ENCODE results near the gene ZNF30.
A peak's percentile ranks its signal among the peaks of the same experiment; 100 is the strongest.
"Not testable (repeated sequence)": the region's sequence is repeated elsewhere in the genome, so short reads cannot be mapped to it uniquely, and the experiment has no call there.

ZNF30 gene

DNA sequence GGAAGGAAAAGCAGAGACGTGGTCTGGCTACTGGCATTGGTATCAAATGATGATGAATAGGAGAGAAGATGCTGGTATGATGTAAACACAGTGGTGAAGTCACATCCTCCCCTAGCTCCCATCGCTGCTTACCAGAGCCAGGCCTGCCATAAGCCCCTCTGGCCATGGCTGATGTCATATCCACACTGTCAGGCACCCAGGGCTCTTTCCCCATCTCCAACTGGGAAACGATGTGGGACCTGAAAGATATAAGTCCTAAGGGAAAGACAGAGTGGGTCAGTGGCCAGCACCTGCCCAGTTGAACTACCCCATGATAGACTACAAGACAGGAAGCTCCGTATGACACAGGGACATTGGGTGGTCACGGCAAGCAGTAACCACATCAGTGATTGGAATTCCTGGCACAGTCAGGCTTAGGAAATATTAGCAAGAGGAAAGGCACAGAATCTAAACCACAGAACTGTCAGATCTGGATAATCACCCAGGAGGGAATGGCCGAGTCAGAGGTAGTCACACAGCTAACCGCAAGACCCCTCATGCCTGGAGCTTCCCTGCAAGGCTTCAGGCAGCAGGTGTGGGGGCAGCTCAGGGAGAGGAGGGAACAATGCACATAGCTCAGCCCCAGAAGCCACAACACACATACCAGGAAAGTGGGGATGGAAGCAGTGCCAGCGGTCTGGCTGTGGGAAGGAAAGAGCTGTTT is 33.6 kb downstream of the ZNF30 start:
- DNase-seq (ENCODE audit: low read depth, low spot score) = no peak
- Histone ChIP-seq H3K9me3 (ENCODE audit: control insufficient read depth, insufficient read depth, low read length) (peaks cover 18% of the 10 kb centered on the region), H3K27ac (ENCODE audit: low read length) (no peak overlapping the region), H3K4me1 (ENCODE audit: control insufficient read depth, insufficient read depth, low read length) (peaks cover 4% of the 10 kb centered on the region; the same call in 1 of the 2 replicates), H3K27me3 (ENCODE audit: control insufficient read depth, insufficient read depth, low read length) (no peaks in the 10 kb centered on the region), H3K4me3 (ENCODE audit: low read length) (no peak overlapping the region), H3K36me3 (ENCODE audit: control insufficient read depth, insufficient read depth, low read length) (peaks cover 24% of the 10 kb centered on the region)
- no CpG with 5 or more reads among the region's 8 CpGs for WGBS (ENCODE audit: insufficient coverage, insufficient read length)

DNA sequence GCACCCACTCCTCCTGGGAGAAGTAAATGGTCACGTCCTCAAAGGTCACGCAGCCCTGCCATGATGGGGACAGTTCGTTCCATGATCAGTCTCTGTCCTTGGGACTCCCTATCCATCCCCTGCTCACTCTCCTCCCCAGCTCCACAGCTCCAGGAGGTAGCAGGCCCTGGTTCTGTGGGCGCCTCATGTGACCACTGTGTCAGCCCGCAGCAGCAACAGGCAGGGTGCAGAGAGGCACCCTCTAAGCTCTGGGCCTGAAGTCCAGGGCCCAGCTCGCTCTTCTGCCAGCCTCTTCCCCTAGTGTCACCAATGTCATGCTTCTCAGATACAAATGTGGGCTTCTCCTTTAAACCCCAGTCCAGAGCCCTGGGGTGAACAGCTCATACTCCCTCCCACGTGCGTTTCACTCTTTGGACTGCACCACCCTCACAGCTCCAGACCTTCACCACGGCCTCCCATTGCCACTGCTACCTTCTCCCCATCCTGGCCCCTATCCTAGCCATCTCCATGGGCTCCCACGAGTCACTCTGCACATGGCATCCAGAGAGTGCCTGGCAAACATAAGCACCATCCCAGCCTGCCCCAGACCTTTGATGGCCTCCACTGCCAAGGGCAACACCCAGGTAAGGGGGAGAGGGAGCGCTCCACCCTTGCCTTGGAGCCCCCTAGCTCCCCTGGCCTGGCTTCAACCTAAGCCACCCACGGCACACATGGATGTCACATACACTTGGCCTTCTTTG is 34.4 kb downstream of the ZNF30 start:
- Histone ChIP-seq H3K27me3 (ENCODE audit: control insufficient read depth, insufficient read depth, low read length) (no peaks in the 10 kb centered on the region), H3K4me3 (ENCODE audit: low read length) (no peak overlapping the region), H3K9me3 (ENCODE audit: control insufficient read depth, insufficient read depth, low read length) (peaks cover 18% of the 10 kb centered on the region), H3K27ac (ENCODE audit: low read length) (no peak overlapping the region), H3K36me3 (ENCODE audit: control insufficient read depth, insufficient read depth, low read length) (peaks cover 24% of the 10 kb centered on the region), H3K4me1 (ENCODE audit: control insufficient read depth, insufficient read depth, low read length) (peaks cover 4% of the 10 kb centered on the region; the same call in 1 of the 2 replicates)
- DNase-seq (ENCODE audit: low read depth, low spot score) = no peak
- no CpG with 5 or more reads among the region's 12 CpGs for WGBS (ENCODE audit: insufficient coverage, insufficient read length)

DNA sequence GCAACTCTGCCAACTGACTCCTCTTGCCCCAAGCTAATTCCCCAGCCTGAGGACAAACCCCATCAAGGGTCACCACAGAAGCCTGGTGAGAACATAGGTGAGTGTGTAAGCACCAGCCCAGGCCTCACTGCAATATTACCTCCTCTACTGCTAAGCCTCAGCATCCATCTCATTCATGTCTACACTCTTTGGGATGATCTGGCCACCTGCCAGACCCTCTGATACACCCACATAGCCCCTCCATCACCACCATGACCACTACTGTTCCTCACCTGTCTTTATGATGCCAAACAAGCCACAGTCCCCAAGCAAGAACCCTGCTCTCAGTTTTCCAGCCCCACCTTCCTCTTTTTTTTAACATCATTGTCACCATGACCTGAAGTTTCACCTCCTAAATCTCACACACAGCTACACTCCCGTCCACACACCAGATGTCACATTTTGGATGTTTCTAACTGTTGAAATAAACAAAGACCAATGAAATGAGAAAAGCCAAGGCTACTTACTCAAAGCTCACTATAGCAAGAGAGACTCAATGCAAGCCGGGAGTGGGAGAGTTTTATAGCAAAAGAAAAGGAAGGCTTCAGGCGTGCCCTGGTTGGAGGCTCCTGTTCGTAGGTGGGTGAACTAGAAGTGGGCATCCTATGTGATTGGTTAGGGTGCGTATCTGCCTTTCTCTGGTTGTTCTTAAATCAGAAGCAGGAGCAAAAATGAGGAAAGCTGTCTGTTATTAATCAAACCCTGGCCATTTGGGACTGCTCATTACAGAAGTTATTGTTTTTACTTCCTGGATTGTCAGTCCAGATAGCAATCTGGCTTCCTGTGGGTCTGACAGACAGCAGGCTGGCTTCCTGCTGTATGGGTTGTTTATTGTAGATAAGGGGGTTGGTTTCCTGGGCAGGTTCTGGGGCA is 35.3 kb downstream of the ZNF30 start:
- Histone ChIP-seq H3K36me3 (ENCODE audit: control insufficient read depth, insufficient read depth, low read length) (peaks cover 21% of the 10 kb centered on the region), H3K4me3 (ENCODE audit: low read length) (no peak overlapping the region), H3K27me3 (ENCODE audit: control insufficient read depth, insufficient read depth, low read length) (no peaks in the 10 kb centered on the region), H3K27ac (ENCODE audit: low read length) (no peak overlapping the region), H3K4me1 (ENCODE audit: control insufficient read depth, insufficient read depth, low read length) (peaks cover 4% of the 10 kb centered on the region; the same call in 1 of the 2 replicates), H3K9me3 (ENCODE audit: control insufficient read depth, insufficient read depth, low read length) (peaks cover 18% of the 10 kb centered on the region)
- WGBS (ENCODE audit: insufficient coverage, insufficient read length) = no CpG with 5 or more reads among the region's 5 CpGs
- DNase-seq (ENCODE audit: low read depth, low spot score) = no peak

DNA sequence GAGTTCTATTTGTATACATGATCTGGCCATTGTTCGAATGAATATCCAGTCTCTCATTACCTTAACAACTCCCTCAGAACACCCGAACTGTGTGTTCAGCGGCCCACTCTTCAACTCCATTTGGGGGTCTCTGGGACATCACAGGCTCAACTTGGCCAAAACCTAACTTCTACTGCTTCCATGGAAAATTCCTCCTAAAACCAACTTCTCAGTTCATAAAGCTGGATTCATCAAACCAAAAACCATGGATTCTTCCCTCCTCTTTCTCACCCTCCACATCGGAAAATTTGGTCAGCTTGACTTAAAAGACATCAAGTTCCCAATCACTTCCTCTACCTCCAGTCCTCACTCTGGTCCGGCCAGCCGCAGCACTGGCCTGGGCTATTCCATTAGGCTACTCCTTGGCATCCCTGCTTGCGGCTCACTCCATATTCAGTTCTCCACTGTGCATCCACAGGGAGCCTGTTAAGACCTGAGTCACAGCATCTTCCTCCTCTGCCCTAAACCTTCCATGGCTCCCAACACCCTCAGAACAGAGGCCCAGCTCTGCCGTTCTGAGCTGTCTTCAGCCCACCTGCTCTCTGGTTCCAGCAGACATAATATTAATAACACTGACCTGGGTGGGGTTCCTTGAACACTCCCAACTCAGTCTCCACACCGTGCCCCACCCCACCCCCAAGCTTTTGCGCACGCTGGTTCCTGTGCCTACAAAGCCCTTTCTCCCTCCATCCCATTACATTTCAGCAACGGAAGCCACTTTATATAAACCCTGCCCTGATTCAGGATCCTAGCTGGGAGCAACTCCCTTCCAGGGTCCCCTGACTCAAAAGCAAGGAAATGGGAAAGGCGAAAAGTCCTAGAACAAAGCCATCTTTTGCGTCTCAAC is 36.2 kb downstream of the ZNF30 start:
- Histone ChIP-seq H3K4me3 (ENCODE audit: low read length) (peak overlapping the region; percentile 83; the same call in 1 of the 2 replicates), H3K27ac (ENCODE audit: low read length) (no peak overlapping the region), H3K4me1 (ENCODE audit: control insufficient read depth, insufficient read depth, low read length) (peaks cover 4% of the 10 kb centered on the region; the same call in 1 of the 2 replicates), H3K9me3 (ENCODE audit: control insufficient read depth, insufficient read depth, low read length) (peaks cover 14% of the 10 kb centered on the region), H3K27me3 (ENCODE audit: control insufficient read depth, insufficient read depth, low read length) (no peaks in the 10 kb centered on the region), H3K36me3 (ENCODE audit: control insufficient read depth, insufficient read depth, low read length) (peaks cover 15% of the 10 kb centered on the region)
- no peak for DNase-seq (ENCODE audit: low read depth, low spot score)
- WGBS (ENCODE audit: insufficient coverage, insufficient read length) = no CpG with 5 or more reads among the region's 14 CpGs

DNA sequence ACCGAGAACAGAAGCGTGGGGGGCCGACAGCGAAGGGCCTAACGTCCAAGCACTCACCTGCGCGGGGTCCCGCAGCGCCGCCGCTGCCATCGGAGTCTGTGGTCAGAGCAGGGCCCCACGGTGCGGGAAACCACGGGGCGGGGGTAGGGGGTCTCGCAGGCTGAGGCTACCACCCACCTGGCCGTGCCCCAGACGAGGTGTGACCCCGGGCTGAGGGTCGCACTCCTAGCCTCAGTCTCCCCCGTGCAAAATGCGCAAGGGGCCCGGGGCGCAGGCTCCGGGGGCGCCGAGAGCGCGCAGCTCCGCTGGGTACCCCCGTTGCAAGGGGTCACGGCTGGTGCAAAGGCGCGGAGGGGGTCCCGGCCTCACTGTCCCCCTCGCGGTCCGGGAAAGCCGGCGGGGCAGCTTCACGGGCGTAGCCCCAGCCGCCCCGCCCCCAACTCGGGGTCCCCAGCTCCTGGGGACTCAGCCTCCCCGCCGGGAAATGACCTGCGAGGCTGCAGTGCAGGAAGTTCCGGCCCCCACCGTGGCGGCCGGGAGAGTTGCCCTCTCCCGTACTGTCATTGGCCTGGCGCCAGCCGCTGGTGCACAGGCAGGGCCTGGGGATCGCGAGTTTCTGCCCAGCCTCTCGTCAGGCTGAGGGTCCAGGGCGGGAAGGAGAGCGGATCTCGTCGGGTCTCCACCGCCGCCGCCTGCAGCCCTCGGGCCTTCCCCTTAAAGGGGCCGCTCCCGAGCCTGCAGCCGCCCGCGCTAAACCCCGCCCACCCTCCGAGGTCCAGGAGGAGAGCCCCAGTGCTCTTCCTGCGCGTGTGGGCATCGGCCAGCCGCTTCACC is 37.1 kb downstream of the ZNF30 start, which contains the start of gene ZNF792:
Gene ZNF792, minus strand, starts transcription at position 657 of the 834 bp plus-strand sequence. Its CDS starts 567 bp downstream, at position 90.
- H3K36me3 ChIP-seq (ENCODE audit: control insufficient read depth, insufficient read depth, low read length) = peaks cover 7% of the 10 kb centered on the region
- WGBS (ENCODE audit: insufficient coverage, insufficient read length) = no CpG with 5 or more reads among the region's 78 CpGs
- H3K4me1 ChIP-seq (ENCODE audit: control insufficient read depth, insufficient read depth, low read length) = peaks cover 4% of the 10 kb centered on the region; the same call in 1 of the 2 replicates
- H3K27ac ChIP-seq (ENCODE audit: low read length) = no peak within 1 kb of the TSS
- DNase-seq (ENCODE audit: low read depth, low spot score) = peak; percentile 29
- peaks cover 5% of the 10 kb centered on the region for H3K9me3 ChIP-seq (ENCODE audit: control insufficient read depth, insufficient read depth, low read length)
- peak within 1 kb of the TSS; percentile 83 for H3K4me3 ChIP-seq (ENCODE audit: low read length)
- H3K27me3 ChIP-seq (ENCODE audit: control insufficient read depth, insufficient read depth, low read length) = no peaks in the 10 kb centered on the region

DNA sequence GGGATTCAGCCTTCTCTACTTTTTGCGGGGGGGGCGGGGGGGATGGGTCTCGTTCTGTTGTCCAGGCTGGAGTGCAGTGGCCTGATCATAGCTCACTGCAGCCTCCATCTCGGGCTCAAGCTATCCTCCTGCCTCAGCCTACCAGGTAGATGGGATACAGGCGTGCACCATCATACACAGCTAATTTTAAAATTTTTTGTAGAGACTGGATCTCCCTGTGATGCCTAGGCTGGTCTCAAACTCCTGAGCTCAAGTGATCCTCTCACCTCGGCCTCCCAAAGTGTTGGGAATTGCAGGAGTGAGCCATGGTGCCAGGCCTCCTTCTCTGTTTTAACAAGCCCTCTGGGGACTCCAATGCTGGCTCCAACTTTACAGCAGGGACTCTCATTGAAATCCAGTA is 37.9 kb downstream of the ZNF30 start:
- H3K4me3 ChIP-seq (ENCODE audit: low read length) = no peak overlapping the region
- no peak overlapping the region for H3K27ac ChIP-seq (ENCODE audit: low read length)
- no peaks in the 10 kb centered on the region for H3K9me3 ChIP-seq (ENCODE audit: control insufficient read depth, insufficient read depth, low read length)
- DNase-seq (ENCODE audit: low read depth, low spot score) = no peak
- H3K4me1 ChIP-seq (ENCODE audit: control insufficient read depth, insufficient read depth, low read length) = peaks cover 4% of the 10 kb centered on the region; the same call in 1 of the 2 replicates
- no CpG with 5 or more reads among the region's 6 CpGs for WGBS (ENCODE audit: insufficient coverage, insufficient read length)
- H3K27me3 ChIP-seq (ENCODE audit: control insufficient read depth, insufficient read depth, low read length) = no peaks in the 10 kb centered on the region
- no peaks in the 10 kb centered on the region for H3K36me3 ChIP-seq (ENCODE audit: control insufficient read depth, insufficient read depth, low read length)

DNA sequence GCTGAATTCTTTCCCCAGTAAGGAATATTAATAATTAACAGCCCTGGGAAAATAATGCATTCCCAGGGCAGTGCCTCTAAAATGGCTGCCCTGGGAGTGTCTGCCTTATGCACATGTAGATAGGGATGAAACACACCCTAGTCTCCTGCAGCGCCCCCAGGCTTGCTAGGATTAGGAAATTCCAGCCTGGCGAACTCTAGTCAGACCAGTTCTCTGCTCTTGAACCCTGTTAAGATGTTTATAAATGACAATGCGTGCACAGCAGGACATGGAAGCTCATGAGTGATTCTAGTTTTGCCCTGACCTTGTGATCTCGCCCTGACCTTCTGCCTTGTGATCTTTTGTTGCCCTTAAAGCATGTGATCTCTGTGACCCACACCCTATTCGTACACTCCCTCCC is 38.8 kb downstream of the ZNF30 start:
- H3K36me3 ChIP-seq (ENCODE audit: control insufficient read depth, insufficient read depth, low read length); DNase-seq (ENCODE audit: low read depth, low spot score); H3K4me1 ChIP-seq (ENCODE audit: control insufficient read depth, insufficient read depth, low read length); H3K27ac ChIP-seq (ENCODE audit: low read length); H3K4me3 ChIP-seq (ENCODE audit: low read length); H3K9me3 ChIP-seq (ENCODE audit: control insufficient read depth, insufficient read depth, low read length); H3K27me3 ChIP-seq (ENCODE audit: control insufficient read depth, insufficient read depth, low read length): not testable (repeated sequence)
- WGBS (ENCODE audit: insufficient coverage, insufficient read length) = no CpG with 5 or more reads among the region's 5 CpGs

DNA sequence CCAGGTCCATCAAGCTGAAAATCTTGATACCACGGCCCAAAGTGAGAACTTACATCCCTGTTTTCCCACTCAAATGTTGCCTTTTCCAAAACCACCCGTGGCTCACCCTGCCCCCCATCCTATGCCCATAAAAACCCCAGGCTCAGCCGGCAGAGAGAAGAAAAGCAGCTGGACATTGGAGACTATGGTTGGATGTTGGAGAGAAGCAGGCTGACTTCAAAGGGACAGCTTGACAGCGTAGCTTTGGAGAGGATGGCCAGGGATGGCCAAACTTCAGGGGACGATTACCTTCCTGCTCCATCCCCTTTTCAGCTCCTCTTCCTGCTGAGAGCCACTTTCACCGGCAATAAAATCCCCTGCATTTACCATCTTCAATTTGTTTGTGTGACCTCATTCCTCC is 40.8 kb downstream of the ZNF30 start:
- no peak overlapping the region for H3K27ac ChIP-seq (ENCODE audit: low read length)
- DNase-seq (ENCODE audit: low read depth, low spot score) = no peak
- H3K36me3 ChIP-seq (ENCODE audit: control insufficient read depth, insufficient read depth, low read length) = no peaks in the 10 kb centered on the region
- H3K9me3 ChIP-seq (ENCODE audit: control insufficient read depth, insufficient read depth, low read length) = no peaks in the 10 kb centered on the region
- H3K4me1 ChIP-seq (ENCODE audit: control insufficient read depth, insufficient read depth, low read length) = peaks cover 4% of the 10 kb centered on the region; the same call in 1 of the 2 replicates
- H3K4me3 ChIP-seq (ENCODE audit: low read length) = no peak overlapping the region
- WGBS (ENCODE audit: insufficient coverage, insufficient read length) = no CpG with 5 or more reads among the region's 6 CpGs
- no peaks in the 10 kb centered on the region for H3K27me3 ChIP-seq (ENCODE audit: control insufficient read depth, insufficient read depth, low read length)

DNA sequence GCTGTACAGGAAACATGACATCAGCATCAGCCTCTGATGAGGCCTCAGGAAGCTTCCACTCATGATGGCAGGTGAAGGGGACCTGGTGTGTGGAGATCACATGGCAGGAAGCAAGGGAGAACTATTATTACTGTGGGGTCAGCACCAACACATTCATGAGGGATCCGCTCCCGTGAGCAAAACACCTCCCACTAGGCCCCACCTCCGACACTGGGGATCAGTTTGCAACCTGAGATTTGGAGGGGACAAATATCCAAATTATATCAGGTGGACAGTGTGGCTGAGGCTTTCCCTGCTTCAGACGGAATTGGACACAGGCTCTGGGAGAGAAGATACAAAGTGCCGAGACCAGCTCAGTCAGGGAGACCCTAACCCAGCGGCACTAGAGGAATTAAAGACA is 43.0 kb downstream of the ZNF30 start:
- Histone ChIP-seq H3K4me3 (ENCODE audit: low read length) (no peak overlapping the region), H3K27ac (ENCODE audit: low read length) (no peak overlapping the region), H3K36me3 (ENCODE audit: control insufficient read depth, insufficient read depth, low read length) (no peaks in the 10 kb centered on the region), H3K27me3 (ENCODE audit: control insufficient read depth, insufficient read depth, low read length) (no peaks in the 10 kb centered on the region), H3K9me3 (ENCODE audit: control insufficient read depth, insufficient read depth, low read length) (no peaks in the 10 kb centered on the region), H3K4me1 (ENCODE audit: control insufficient read depth, insufficient read depth, low read length) (no peaks in the 10 kb centered on the region)
- WGBS (ENCODE audit: insufficient coverage, insufficient read length) = no CpG with 5 or more reads among the region's 6 CpGs
- DNase-seq (ENCODE audit: low read depth, low spot score) = no peak

Data from iPS DF 6.9 (cell line).